ENCODE results near the gene SLC66A2. TPM values are rescaled to one million over a fixed set of nuclear protein-coding genes. Genes with fewer than 3 reads are reported as not detected.
A peak's percentile ranks its signal among the peaks of the same experiment; 100 is the strongest.

SLC66A2 gene
- total RNA-seq, 3 donors from 2014 or later (not counting 1 experiment from before 2014, with no cell fraction given): 51.2 to 62.4 (median 54.1) TPM

- intact Hi-C loops (cut with micrococcal nuclease): no loop called here
- 96% methylated on average over 16 of the region's 16 CpGs for WGBS (ENCODE audit: insufficient coverage)
- Mint-ChIP-seq H3K27ac (no peak overlapping the region), H3K4me3 (no peak overlapping the region), H3K4me1 (peaks cover 0 to 4% of the 10 kb centered on the region in 2 donors), H3K36me3 (peaks cover 35% of the 10 kb centered on the region), H3K27me3 (ENCODE audit: low read depth in 2 of 2) (no peaks in the 10 kb centered on the region), H3K9me3 (peaks cover 19 to 25% of the 10 kb centered on the region in 2 donors)
- DNase-seq (no peak), ATAC-seq (no peak)
- TF ChIP-seq CTCF (IDR thresholded peaks at IDR 0.05): no peak
- Histone ChIP-seq H3K9me3 (ENCODE audit: control insufficient read depth, insufficient read depth, low read length) (peaks cover 38% of the 10 kb centered on the region), H3K4me3 (ENCODE audit: low read length) (no peak overlapping the region), H3K27ac (ENCODE audit: low read length) (no peak overlapping the region), H3K36me3 (ENCODE audit: control insufficient read depth, insufficient read depth, low read length) (no peaks in the 10 kb centered on the region), H3K27me3 (ENCODE audit: control insufficient read depth, insufficient read depth, low read length) (no peaks in the 10 kb centered on the region), H3K4me1 (ENCODE audit: control insufficient read depth, insufficient read depth, low read length) (no peaks in the 10 kb centered on the region)
These were observed 63.4 kb downstream of the SLC66A2 start for GRCh38 chr18:79888016-79888415.

- TF ChIP-seq CTCF (IDR thresholded peaks at IDR 0.05): no peak
- H3K4me3 ChIP-seq (ENCODE audit: low read length): no peak overlapping the region
- H3K27ac ChIP-seq (ENCODE audit: low read length): no peak overlapping the region
- intact Hi-C loops (cut with micrococcal nuclease): no loop called here
- WGBS (ENCODE audit: insufficient coverage): 94% methylated on average over 30 of the region's 30 CpGs
- Mint-ChIP-seq H3K9me3 (peaks cover 14 to 19% of the 10 kb centered on the region in 2 donors), H3K4me3 (no peak overlapping the region), H3K27me3 (ENCODE audit: low read depth in 2 of 2) (no peaks in the 10 kb centered on the region), H3K36me3 (peaks cover 29% of the 10 kb centered on the region), H3K4me1 (no peaks in the 10 kb centered on the region), H3K27ac (no peak overlapping the region)
- DNase-seq (peak in 1 of 2 donors; percentile 12), ATAC-seq (no peak)
- peaks cover 38% of the 10 kb centered on the region for H3K9me3 ChIP-seq (ENCODE audit: control insufficient read depth, insufficient read depth, low read length)
- no peaks in the 10 kb centered on the region for H3K4me1 ChIP-seq (ENCODE audit: control insufficient read depth, insufficient read depth, low read length)
- H3K36me3 ChIP-seq (ENCODE audit: control insufficient read depth, insufficient read depth, low read length): no peaks in the 10 kb centered on the region
- no peaks in the 10 kb centered on the region for H3K27me3 ChIP-seq (ENCODE audit: control insufficient read depth, insufficient read depth, low read length)
These were observed 64.1 kb downstream of the SLC66A2 start for GRCh38 chr18:79887181-79888000.

- ATAC-seq (no peak), DNase-seq (no peak)
- WGBS (ENCODE audit: insufficient coverage): 71% methylated on average over 25 of the region's 25 CpGs
- no peak for TF ChIP-seq CTCF (IDR thresholded peaks at IDR 0.05)
- Mint-ChIP-seq H3K27ac (no peak overlapping the region), H3K4me3 (no peak overlapping the region), H3K9me3 (peaks cover 4 to 7% of the 10 kb centered on the region in 2 donors), H3K36me3 (peaks cover 14% of the 10 kb centered on the region), H3K4me1 (no peaks in the 10 kb centered on the region), H3K27me3 (ENCODE audit: low read depth in 2 of 2) (no peaks in the 10 kb centered on the region)
- Histone ChIP-seq H3K9me3 (ENCODE audit: control insufficient read depth, insufficient read depth, low read length) (peaks cover 20% of the 10 kb centered on the region), H3K27me3 (ENCODE audit: control insufficient read depth, insufficient read depth, low read length) (no peaks in the 10 kb centered on the region), H3K27ac (ENCODE audit: low read length) (no peak overlapping the region), H3K4me3 (ENCODE audit: low read length) (no peak overlapping the region), H3K36me3 (ENCODE audit: control insufficient read depth, insufficient read depth, low read length) (no peaks in the 10 kb centered on the region), H3K4me1 (ENCODE audit: control insufficient read depth, insufficient read depth, low read length) (no peaks in the 10 kb centered on the region)
- intact Hi-C loops (cut with micrococcal nuclease): no loop called here
These were observed 66.3 kb downstream of the SLC66A2 start for GRCh38 chr18:79884963-79885728.
